ENCODE measurements around the gene GRIP2. TPM values are rescaled to one million over a fixed set of nuclear protein-coding genes. Genes with fewer than 3 reads are reported as not detected.

The GRIP2 gene
- total and polyA plus RNA-seq, 12 donors = 0.09 to 2.5 (median 1.1) TPM

DNA sequence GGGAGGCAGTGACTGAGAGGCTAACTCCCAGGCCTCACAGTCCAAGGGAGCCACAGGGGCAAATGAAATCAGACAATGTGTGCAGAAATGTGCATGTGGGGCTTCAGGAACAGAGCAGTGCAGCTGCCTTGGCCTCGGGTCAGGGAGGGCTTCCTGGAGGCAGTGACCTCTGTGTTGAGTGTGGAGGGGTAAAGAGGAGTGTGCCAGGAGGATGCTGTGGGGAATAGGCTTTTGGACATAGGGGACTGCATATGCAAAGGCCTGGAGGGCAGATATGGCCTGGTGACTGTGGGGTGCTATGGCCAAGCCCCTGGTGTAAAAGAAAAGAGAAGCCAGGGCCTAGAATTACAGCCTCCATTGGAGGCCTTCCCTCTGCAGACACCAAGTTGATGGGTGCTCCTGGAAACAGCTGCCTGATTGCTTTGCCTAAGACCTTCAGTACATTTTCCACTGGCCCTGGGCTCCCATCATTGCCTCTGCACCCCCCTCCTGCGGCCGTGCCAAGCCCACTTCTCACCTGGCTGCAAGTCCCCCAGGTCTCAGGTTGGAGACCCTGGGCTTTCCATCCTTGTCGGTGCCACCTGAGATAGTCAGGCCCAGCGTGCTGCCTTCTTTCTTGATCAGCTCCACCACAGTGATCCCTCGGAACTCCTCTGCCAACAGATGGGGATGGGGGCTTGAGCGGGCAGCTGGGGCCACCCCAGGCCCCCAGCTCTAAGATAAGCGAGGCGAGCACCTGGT lies 15.1 kb downstream of the GRIP2 start:
- H3K4me3 ChIP-seq = no peak overlapping the region
- 78 to 92% (median 85%) methylated on average over 6 to 9 of the region's 9 CpGs for WGBS, 4 donors
- H3K27me3 ChIP-seq = no peaks in the 10 kb centered on the region
- peaks cover 0 to 14% of the 10 kb centered on the region in 2 donors for H3K4me1 ChIP-seq (replicated peaks in 1 of 2)
- H3K27ac ChIP-seq = peak overlapping the region in 2 of 5 donors; percentile 19 to 77
- H3K36me3 ChIP-seq (replicated peaks in 1 of 2) = no peaks in the 10 kb centered on the region
- H3K9me3 ChIP-seq (replicated peaks in 1 of 3) = no peaks in the 10 kb centered on the region
- TF ChIP-seq POLR2A (IDR thresholded peaks at IDR 0.05) = no peak
- no peak for TF ChIP-seq CTCF (IDR thresholded peaks at IDR 0.05)
- intact Hi-C loops (cut with DNase I) = no loop called here
- DNase-seq = peak in 1 of 7 donors; percentile 6

DNA sequence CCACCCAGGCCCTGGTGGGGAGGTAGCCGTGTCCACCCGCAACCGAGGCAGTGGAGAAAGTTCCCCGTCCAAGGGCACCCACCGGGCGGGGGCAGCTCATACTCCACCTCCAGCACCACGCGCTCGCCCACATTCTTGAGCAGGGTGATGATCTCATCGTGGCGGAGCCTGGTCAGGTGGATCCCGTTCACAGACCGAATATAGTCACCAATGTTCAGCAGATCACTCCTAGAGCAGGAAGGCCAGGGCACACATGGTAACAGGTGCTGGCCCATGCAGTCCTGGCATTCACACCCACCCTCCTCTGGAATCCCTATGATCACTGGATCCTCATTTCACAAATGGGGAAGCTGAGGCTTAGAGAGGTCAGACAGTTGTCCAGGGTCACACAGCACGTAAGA lies 15.8 kb downstream of the GRIP2 start:
- intact Hi-C loops (cut with DNase I) = no loop called here
- TF ChIP-seq CTCF (IDR thresholded peaks at IDR 0.05) (no peak), POLR2A (IDR thresholded peaks at IDR 0.05) (no peak)
- DNase-seq = peak in 1 of 7 donors; percentile 14
- Histone ChIP-seq H3K4me1 (replicated peaks in 1 of 2) (peaks cover 0 to 14% of the 10 kb centered on the region in 2 donors), H3K9me3 (replicated peaks in 1 of 3) (no peaks in the 10 kb centered on the region), H3K27ac (no peak overlapping the region), H3K27me3 (no peaks in the 10 kb centered on the region), H3K36me3 (replicated peaks in 1 of 2) (no peaks in the 10 kb centered on the region), H3K4me3 (no peak overlapping the region)
- WGBS, 4 donors = 84 to 99% (median 95%) methylated on average over 2 to 14 of the region's 14 CpGs

- Histone ChIP-seq H3K9me3 (replicated peaks in 1 of 3) (no peaks in the 10 kb centered on the region), H3K36me3 (replicated peaks in 1 of 2) (no peaks in the 10 kb centered on the region), H3K4me1 (replicated peaks in 1 of 2) (peaks cover 0 to 14% of the 10 kb centered on the region in 2 donors), H3K27me3 (no peaks in the 10 kb centered on the region), H3K4me3 (no peak overlapping the region), H3K27ac (no peak overlapping the region)
- DNase-seq = peak in 1 of 7 donors; percentile 8
- TF ChIP-seq POLR2A (IDR thresholded peaks at IDR 0.05) = no peak
- no peak for TF ChIP-seq CTCF (IDR thresholded peaks at IDR 0.05)
- 67 to 86% (median 74%) methylated on average over 7 of the region's 7 CpGs for WGBS, 4 donors
- intact Hi-C loops (cut with DNase I) = no loop called here
Observed at GRCh38 chr3:14523792-14524191, 16.4 kb downstream of the GRIP2 start.

DNA sequence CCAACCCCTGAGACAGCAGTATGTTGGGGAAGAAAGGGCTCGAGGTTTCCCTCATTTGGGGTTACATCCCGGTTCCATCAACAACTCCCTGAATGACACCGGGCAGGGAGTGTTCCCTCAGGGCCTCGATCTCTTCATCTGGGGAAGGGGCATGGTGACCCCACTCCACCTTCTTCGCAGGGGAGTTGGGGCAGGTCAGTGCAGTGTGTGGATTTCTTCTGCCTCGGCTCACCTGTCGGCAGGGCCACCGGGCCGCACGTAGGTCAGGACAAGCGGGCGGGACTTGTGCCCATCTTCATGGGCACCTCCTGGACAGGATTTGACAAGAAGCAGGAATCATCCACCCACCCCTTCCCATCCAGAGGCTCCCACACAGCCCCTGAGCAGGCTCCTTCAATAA lies 17.4 kb downstream of the GRIP2 start:
- Histone ChIP-seq H3K4me3 (no peak overlapping the region), H3K36me3 (replicated peaks in 1 of 2) (no peaks in the 10 kb centered on the region), H3K27ac (peak overlapping the region in 1 of 5 donors; percentile 22), H3K4me1 (replicated peaks in 1 of 2) (peaks cover 0 to 14% of the 10 kb centered on the region in 2 donors), H3K27me3 (no peaks in the 10 kb centered on the region), H3K9me3 (replicated peaks in 1 of 3) (no peaks in the 10 kb centered on the region)
- peak in 1 of 7 donors; percentile 5 for DNase-seq
- 93 to 97% (median 95%) methylated on average over 12 of the region's 12 CpGs for WGBS, 4 donors
- intact Hi-C loops (cut with DNase I) = no loop called here
- no peak for TF ChIP-seq POLR2A (IDR thresholded peaks at IDR 0.05)
- TF ChIP-seq CTCF (IDR thresholded peaks at IDR 0.05) = no peak
